ENCODE results near the gene SRCAP. TPM values are rescaled to one million over a fixed set of nuclear protein-coding genes. Genes with fewer than 3 reads are reported as not detected.

The SRCAP gene
- polyA plus RNA-seq, 1 of the 3 experiments (the other 2 are of a cell fraction), result 5.6 TPM

DNA sequence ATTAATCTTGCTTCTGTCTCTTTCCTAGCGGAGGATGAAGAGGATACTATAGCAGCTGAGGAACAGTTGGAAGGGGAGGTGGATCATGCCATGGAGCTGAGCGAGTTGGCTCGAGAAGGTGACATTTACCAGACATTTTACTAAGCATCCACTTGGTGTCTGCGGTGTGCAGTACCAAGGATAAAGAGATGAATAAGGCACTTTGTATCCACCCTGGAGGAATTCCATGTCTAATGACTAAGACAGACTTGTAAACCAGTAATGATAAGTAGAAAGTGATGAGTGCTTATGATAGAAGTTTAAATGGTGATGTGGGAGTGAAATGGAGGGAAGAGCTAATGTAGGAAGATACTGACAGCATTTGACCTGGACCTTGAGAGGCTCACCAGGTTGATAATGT, 12.0 kb downstream of the SRCAP start:
- Histone ChIP-seq H3K9me2 (no peaks in the 10 kb centered on the region), H3K27me3 (ENCODE audit: insufficient read depth) (no peaks in the 10 kb centered on the region), H3K4me3 (ENCODE audit: low read depth in 2 of 2, low read length in 1 of 2) (no peak overlapping the region), H3K9ac (no peak overlapping the region), H3K4me2 (no peak overlapping the region), H3K9me3 (no peaks in the 10 kb centered on the region), H4K20me1 (ENCODE audit: insufficient read depth) (no peaks in the 10 kb centered on the region), H3F3A (replicated peaks; ENCODE audit: insufficient read depth) (peaks cover 10% of the 10 kb centered on the region), H2AFZ (ENCODE audit: low read depth) (no peak overlapping the region), H3K36me3 (replicated peaks in 1 of 2; ENCODE audit: control insufficient read depth in 1 of 2, insufficient read depth in 2 of 2, low read length in 1 of 2) (peaks cover 87 to 93% of the 10 kb centered on the region in 2 experiments), H3K4me1 (ENCODE audit: control insufficient read depth in 1 of 2, insufficient read depth in 2 of 2, low read depth in 1 of 2, low read length in 1 of 2) (peaks cover 0 to 6% of the 10 kb centered on the region in 2 experiments; a peak in 1 of 4 replicates), H3K79me2 (ENCODE audit: insufficient read depth) (peaks cover 17% of the 10 kb centered on the region), H3K27ac (ENCODE audit: low read depth in 2 of 2, low read length in 1 of 2) (no peak overlapping the region)
- DNase-seq, result no peak
- ChIA-PET CTCF (interaction anchor here (1.7 kb wide), 1 partner anchor 17 kb away, joined by 5 read pairs; no protein-coding TSS in a partner anchor), POLR2A (no interaction called here)
- WGBS (ENCODE audit: low lambda C conversion rate), result 95% methylated on average over 4 of the region's 4 CpGs
- TF ChIP-seq, protein P1, sequence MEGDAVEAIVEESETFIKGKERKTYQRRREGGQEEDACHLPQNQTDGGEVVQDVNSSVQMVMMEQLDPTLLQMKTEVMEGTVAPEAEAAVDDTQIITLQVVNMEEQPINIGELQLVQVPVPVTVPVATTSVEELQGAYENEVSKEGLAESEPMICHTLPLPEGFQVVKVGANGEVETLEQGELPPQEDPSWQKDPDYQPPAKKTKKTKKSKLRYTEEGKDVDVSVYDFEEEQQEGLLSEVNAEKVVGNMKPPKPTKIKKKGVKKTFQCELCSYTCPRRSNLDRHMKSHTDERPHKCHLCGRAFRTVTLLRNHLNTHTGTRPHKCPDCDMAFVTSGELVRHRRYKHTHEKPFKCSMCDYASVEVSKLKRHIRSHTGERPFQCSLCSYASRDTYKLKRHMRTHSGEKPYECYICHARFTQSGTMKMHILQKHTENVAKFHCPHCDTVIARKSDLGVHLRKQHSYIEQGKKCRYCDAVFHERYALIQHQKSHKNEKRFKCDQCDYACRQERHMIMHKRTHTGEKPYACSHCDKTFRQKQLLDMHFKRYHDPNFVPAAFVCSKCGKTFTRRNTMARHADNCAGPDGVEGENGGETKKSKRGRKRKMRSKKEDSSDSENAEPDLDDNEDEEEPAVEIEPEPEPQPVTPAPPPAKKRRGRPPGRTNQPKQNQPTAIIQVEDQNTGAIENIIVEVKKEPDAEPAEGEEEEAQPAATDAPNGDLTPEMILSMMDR (IDR thresholded peaks at IDR 0.05), result no peak
- TF ChIP-seq JUND (IDR thresholded peaks at IDR 0.05) (no peak), GABPA (IDR thresholded peaks at IDR 0.05; ENCODE audit: low read depth) (no peak), CHD2 (IDR thresholded peaks at IDR 0.05; ENCODE audit: low read length, partially characterized antibody) (no peak), NFIC (IDR thresholded peaks at IDR 0.05; ENCODE audit: borderline replicate concordance) (no peak), FOXM1 (IDR thresholded peaks at IDR 0.05; ENCODE audit: low read depth) (no peak), YY1 (IDR thresholded peaks at IDR 0.05; ENCODE audit: low read depth) (no peak), RCOR1 (IDR thresholded peaks at IDR 0.05; ENCODE audit: low read length) (no peak), TAF1 (IDR thresholded peaks at IDR 0.05; ENCODE audit: borderline replicate concordance, low read depth, low read length) (no peak), SIN3A (IDR thresholded peaks at IDR 0.05; ENCODE audit: borderline replicate concordance, low read depth, low read length) (no peak), FOSL2 (IDR thresholded peaks at IDR 0.05; ENCODE audit: borderline replicate concordance, low read depth) (no peak), POLR2AphosphoS5 (IDR thresholded peaks at IDR 0.05; ENCODE audit: low read depth, low read length) (no peak), RFX5 (IDR thresholded peaks at IDR 0.05; ENCODE audit: low read length) (no peak)
- TF ChIP-seq, protein P2, sequence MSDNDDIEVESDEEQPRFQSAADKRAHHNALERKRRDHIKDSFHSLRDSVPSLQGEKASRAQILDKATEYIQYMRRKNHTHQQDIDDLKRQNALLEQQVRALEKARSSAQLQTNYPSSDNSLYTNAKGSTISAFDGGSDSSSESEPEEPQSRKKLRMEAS (IDR thresholded peaks at IDR 0.05; ENCODE audit: low read depth), result no peak
- TF ChIP-seq, protein P3, sequence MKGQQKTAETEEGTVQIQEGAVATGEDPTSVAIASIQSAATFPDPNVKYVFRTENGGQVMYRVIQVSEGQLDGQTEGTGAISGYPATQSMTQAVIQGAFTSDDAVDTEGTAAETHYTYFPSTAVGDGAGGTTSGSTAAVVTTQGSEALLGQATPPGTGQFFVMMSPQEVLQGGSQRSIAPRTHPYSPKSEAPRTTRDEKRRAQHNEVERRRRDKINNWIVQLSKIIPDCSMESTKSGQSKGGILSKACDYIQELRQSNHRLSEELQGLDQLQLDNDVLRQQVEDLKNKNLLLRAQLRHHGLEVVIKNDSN (IDR thresholded peaks at IDR 0.05; ENCODE audit: borderline replicate concordance, low read depth), result no peak
- TF ChIP-seq, protein P4, sequence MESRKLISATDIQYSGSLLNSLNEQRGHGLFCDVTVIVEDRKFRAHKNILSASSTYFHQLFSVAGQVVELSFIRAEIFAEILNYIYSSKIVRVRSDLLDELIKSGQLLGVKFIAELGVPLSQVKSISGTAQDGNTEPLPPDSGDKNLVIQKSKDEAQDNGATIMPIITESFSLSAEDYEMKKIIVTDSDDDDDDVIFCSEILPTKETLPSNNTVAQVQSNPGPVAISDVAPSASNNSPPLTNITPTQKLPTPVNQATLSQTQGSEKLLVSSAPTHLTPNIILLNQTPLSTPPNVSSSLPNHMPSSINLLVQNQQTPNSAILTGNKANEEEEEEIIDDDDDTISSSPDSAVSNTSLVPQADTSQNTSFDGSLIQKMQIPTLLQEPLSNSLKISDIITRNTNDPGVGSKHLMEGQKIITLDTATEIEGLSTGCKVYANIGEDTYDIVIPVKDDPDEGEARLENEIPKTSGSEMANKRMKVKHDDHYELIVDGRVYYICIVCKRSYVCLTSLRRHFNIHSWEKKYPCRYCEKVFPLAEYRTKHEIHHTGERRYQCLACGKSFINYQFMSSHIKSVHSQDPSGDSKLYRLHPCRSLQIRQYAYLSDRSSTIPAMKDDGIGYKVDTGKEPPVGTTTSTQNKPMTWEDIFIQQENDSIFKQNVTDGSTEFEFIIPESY (IDR thresholded peaks at IDR 0.05; ENCODE audit: borderline replicate concordance, low read depth), result no peak
- TF ChIP-seq, protein P5, sequence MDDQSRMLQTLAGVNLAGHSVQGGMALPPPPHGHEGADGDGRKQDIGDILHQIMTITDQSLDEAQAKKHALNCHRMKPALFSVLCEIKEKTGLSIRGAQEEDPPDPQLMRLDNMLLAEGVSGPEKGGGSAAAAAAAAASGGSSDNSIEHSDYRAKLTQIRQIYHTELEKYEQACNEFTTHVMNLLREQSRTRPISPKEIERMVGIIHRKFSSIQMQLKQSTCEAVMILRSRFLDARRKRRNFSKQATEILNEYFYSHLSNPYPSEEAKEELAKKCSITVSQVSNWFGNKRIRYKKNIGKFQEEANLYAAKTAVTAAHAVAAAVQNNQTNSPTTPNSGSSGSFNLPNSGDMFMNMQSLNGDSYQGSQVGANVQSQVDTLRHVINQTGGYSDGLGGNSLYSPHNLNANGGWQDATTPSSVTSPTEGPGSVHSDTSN (IDR thresholded peaks at IDR 0.05), result no peak
- TF ChIP-seq, protein P6, sequence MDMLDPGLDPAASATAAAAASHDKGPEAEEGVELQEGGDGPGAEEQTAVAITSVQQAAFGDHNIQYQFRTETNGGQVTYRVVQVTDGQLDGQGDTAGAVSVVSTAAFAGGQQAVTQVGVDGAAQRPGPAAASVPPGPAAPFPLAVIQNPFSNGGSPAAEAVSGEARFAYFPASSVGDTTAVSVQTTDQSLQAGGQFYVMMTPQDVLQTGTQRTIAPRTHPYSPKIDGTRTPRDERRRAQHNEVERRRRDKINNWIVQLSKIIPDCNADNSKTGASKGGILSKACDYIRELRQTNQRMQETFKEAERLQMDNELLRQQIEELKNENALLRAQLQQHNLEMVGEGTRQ (IDR thresholded peaks at IDR 0.05; ENCODE audit: borderline replicate concordance, low read depth, low read length), result no peak
- TF ChIP-seq, protein P7, sequence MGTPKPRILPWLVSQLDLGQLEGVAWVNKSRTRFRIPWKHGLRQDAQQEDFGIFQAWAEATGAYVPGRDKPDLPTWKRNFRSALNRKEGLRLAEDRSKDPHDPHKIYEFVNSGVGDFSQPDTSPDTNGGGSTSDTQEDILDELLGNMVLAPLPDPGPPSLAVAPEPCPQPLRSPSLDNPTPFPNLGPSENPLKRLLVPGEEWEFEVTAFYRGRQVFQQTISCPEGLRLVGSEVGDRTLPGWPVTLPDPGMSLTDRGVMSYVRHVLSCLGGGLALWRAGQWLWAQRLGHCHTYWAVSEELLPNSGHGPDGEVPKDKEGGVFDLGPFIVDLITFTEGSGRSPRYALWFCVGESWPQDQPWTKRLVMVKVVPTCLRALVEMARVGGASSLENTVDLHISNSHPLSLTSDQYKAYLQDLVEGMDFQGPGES (IDR thresholded peaks at IDR 0.05; ENCODE audit: low read depth, low read length), result no peak
